HG03571 (cell line): ENCODE measurements around the gene HOXB8.

Source experiments
- ATAC-seq: cut with Tn5 transposase; IDR thresholded peaks from one replicate; pipeline ENCODE4 v1.9.1; 2021; ENCODE audit not compliant: unreplicated experiment

The HOXB8 gene

GRCh38 chr17:48586355-48587258, 28.5 kb downstream of the HOXB8 start:
- ATAC-seq: no peak

GRCh38 chr17:48584223-48584741, 30.8 kb downstream of the HOXB8 start:
- ATAC-seq: no peak

GRCh38 chr17:48583708-48584222, 31.3 kb downstream of the HOXB8 start:
- no peak for ATAC-seq

GRCh38 chr17:48582750-48583069, 32.4 kb downstream of the HOXB8 start:
- no peak for ATAC-seq

- ATAC-seq: no peak
These were observed 35.1 kb downstream of the HOXB8 start for GRCh38 chr17:48579760-48580554.

- ATAC-seq: no peak
These were observed 35.7 kb downstream of the HOXB8 start for GRCh38 chr17:48579471-48579759.

- no peak for ATAC-seq
These were observed 36.2 kb downstream of the HOXB8 start for GRCh38 chr17:48578616-48579470.

- ATAC-seq: no peak
These were observed 37.0 kb downstream of the HOXB8 start, which contains the start of gene HOXB4 for GRCh38 chr17:48577946-48578615. TSS of gene HOXB4 (minus strand) at chr17:48578350. CDS start at chr17:48578319, 31 bp downstream.

GRCh38 chr17:48577330-48577945, 37.7 kb downstream of the HOXB8 start:
- no peak for ATAC-seq

GRCh38 chr17:48576479-48577309, 38.4 kb downstream of the HOXB8 start:
- no peak for ATAC-seq

GRCh38 chr17:48575673-48576478, 39.2 kb downstream of the HOXB8 start:
- no peak for ATAC-seq

GRCh38 chr17:48575066-48575582, 40.0 kb downstream of the HOXB8 start:
- ATAC-seq: no peak

- ATAC-seq: no peak
These were observed 40.5 kb downstream of the HOXB8 start for GRCh38 chr17:48574505-48575065.

GRCh38 chr17:48571826-48572417, 43.2 kb downstream of the HOXB8 start:
- no peak for ATAC-seq

- ATAC-seq: no peak
These were observed 43.9 kb downstream of the HOXB8 start for GRCh38 chr17:48571024-48571818.

GRCh38 chr17:48570325-48571023, 44.6 kb downstream of the HOXB8 start:
- no peak for ATAC-seq
